GM12892 (cell line): ENCODE data around the gene PFN1.

Source experiments
- POLR2A ChIP-seq: IDR thresholded peaks from 2 replicates; pipeline ENCODE4 v1.6.1; 2011; ENCODE audit warnings: low read depth, low read length, control low read depth
- POLR2AphosphoS5 ChIP-seq: IDR thresholded peaks from 2 replicates; pipeline ENCODE4 v1.6.1; 2011; ENCODE audit warnings: low read depth, low read length, control low read depth
- TAF1 ChIP-seq: IDR thresholded peaks from 2 replicates; pipeline ENCODE4 v1.6.1; 2011; ENCODE audit warnings: low read depth, mild to moderate bottlenecking, control low read depth, low read length, borderline replicate concordance

- TF ChIP-seq TAF1 = no peak
- TF ChIP-seq POLR2A = no peak
- TF ChIP-seq POLR2AphosphoS5 = no peak
Observed at GRCh38 chr17:4932756-4933155, 15.6 kb downstream of the PFN1 start.
